Measurements from ENCODE around the gene ARMC9.

Gene ARMC9

DNA sequence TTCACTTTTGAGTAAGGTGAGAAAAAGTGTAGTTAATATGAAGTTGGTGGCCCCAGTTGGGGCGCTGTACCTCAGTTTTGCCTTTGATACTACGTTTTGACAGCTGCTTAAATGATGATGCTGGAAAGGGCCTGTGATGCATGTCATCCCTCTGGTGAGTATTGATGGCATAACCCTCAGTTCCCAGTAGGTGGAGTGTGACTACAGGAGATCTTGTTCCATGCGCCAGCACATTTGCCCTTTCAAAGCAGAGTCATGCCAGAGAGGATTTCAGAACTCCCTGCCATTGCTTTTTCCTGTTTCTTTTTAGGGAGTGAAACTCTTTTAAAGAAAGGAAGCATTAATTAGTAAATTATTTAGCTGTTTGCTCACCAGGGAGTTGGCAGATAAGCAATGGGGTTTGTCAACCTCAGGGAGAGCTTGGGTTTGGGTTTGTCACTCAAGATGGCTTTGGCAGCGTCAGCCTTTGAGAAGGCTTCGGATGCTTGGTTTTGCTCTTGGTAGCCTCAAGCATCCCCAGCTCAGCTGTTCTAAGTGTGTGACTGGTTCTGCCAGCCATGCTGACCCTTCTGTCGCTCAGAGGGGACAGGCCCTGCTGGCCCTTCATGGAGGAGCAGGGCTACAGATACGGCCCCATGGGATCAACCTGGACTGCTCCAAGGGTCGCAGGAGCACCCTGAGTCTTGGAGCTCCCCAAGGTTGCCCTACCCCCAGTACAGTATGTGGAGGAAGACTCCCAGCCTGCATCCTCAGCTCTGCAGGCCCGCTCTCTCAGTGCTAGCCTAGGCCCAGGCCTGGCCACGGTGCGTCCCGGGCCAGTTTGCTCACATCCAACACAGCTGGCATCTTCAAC lies 29.1 kb downstream of the ARMC9 start:
- TF ChIP-seq, protein P1, sequence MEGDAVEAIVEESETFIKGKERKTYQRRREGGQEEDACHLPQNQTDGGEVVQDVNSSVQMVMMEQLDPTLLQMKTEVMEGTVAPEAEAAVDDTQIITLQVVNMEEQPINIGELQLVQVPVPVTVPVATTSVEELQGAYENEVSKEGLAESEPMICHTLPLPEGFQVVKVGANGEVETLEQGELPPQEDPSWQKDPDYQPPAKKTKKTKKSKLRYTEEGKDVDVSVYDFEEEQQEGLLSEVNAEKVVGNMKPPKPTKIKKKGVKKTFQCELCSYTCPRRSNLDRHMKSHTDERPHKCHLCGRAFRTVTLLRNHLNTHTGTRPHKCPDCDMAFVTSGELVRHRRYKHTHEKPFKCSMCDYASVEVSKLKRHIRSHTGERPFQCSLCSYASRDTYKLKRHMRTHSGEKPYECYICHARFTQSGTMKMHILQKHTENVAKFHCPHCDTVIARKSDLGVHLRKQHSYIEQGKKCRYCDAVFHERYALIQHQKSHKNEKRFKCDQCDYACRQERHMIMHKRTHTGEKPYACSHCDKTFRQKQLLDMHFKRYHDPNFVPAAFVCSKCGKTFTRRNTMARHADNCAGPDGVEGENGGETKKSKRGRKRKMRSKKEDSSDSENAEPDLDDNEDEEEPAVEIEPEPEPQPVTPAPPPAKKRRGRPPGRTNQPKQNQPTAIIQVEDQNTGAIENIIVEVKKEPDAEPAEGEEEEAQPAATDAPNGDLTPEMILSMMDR (conservative IDR thresholded peaks at IDR 0.05; ENCODE audit: low read length) = peak; percentile 84
- no peak overlapping the region for H3K4me3 ChIP-seq (ENCODE audit: low read length)
- DNase-seq (ENCODE audit: low read depth) = peak; percentile 80

DNA sequence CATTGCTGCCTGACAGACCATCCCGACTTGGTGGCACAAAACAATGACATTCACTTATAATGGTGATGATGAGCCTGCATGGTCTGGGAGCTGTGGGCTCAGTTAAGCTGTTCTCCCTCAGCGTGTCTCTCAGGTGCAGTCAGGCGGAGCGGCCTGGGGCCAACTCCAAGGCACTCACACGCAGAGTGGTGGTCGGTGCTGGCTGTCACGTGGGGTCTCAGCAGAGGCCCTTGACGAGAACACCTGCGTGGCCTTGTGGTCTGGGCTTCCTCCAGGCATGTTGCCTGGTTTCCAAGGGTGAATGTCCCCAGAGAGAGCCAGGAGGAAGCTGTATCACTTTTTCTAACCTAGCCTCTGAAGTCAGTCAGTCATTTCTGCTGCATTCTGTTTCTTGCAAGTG lies 29.8 kb downstream of the ARMC9 start:
- H3K4me3 ChIP-seq (ENCODE audit: low read length) = no peak overlapping the region
- DNase-seq (ENCODE audit: low read depth) = no peak
- TF ChIP-seq, protein P1 (conservative IDR thresholded peaks at IDR 0.05; ENCODE audit: low read length) = no peak

- no peak for DNase-seq (ENCODE audit: low read depth)
- TF ChIP-seq, protein P1 (conservative IDR thresholded peaks at IDR 0.05; ENCODE audit: low read length) = no peak
- no peak overlapping the region for H3K4me3 ChIP-seq (ENCODE audit: low read length)
Observed at GRCh38 chr2:231228974-231229529, 30.6 kb downstream of the ARMC9 start.

GRCh38 chr2:231235217-231235616 lies 36.8 kb downstream of the ARMC9 start:
- no peak overlapping the region for H3K4me3 ChIP-seq (ENCODE audit: low read length)
- TF ChIP-seq, protein P1 (conservative IDR thresholded peaks at IDR 0.05; ENCODE audit: low read length) = no peak
- DNase-seq (ENCODE audit: low read depth) = no peak

DNA sequence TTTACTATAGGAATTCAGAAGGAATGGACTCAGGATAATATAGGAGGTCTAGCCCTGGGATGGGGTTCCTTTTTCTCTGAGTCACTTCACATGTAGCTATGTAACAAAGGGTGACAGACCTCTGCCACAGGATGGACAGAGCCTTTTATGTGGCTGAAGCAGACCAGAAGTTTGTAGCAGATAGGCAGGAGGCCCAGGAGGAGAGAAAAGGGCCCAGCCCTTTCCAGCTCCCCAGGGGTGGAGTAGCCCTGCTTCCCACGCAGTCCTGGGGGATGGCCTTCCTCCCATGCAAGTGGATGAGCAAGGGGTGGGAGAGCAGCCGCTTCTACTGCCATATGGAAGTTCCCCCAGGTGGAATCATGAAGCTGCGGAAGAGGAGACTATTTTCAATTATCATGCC lies 40.3 kb downstream of the ARMC9 start:
- no peak for DNase-seq (ENCODE audit: low read depth)
- TF ChIP-seq, protein P1 (conservative IDR thresholded peaks at IDR 0.05; ENCODE audit: low read length) = no peak
- H3K4me3 ChIP-seq (ENCODE audit: low read length) = no peak overlapping the region

- no peak overlapping the region for H3K4me3 ChIP-seq (ENCODE audit: low read length)
- DNase-seq (ENCODE audit: low read depth) = no peak
- TF ChIP-seq, protein P1 (conservative IDR thresholded peaks at IDR 0.05; ENCODE audit: low read length) = no peak
Observed at GRCh38 chr2:231239751-231240150, 41.3 kb downstream of the ARMC9 start.

Measured in AG10803 (cell line).